ENCODE measurements around the gene CD34.
"Not testable (repeated sequence)": the region's sequence is repeated elsewhere in the genome, so short reads cannot be mapped to it uniquely, and the experiment has no call there.

CD34 gene

DNA sequence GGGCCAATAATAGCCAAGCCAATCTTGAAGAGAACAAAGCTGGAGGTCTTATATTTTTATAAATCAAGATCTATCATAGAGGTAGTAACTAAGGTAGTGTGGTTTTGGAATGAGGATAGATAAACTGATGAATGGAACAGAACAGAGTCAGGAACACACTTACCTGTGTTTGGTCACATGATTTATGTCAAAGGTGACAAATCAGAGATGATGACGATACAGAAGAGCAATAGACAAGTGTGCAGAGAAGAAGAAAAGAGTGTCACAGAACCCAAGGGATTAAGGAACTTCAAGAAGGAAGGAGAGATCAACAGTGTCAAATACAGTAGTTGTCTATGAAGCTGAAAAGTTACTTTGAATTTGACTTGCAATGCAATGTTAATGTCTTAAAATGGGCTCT is 16.1 kb upstream of the CD34 start:
- no peak for DNase-seq (ENCODE audit: low spot score)

DNA sequence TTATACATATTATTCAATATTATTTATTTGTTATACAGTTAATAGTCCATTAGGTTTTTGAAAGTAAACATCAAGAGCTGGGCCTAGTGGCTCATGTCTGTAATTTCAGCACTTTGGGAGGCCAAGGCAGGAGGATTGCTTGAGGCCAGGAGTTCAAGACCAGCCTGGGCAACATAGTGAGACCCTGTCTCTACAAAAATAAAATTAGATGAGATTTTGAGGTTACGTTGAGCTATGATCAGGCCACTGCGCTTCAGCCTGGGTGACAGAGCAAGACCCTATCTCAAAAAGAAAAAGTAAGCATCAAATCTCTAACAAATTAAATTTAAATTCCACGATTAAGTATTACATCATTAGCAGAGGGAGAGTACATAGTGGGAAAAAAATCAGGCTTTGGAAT is 15.0 kb upstream of the CD34 start:
- DNase-seq (ENCODE audit: low spot score), result not testable (repeated sequence)

DNA sequence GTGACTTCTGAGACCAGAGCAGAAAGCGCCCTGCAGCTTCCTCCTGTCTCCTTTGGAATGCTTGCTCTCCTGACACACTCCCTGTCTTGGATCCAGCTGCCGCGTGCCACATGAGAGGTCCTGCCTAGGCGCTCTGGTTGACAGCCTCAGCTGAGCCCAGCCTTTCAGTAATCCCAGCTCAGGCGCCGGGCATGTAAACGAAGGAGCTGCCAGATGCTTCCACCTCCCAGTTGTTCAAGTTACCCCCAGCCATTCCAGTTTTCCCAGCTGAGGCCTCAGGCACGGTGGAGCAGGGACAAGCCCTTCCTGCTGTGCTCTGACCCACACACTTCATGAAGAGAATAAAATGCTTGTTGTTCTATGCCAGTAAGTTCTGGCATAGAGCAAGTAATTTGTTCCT is 14.3 kb upstream of the CD34 start:
- peak; percentile 52 for DNase-seq (ENCODE audit: low spot score)

GRCh38 chr1:207923561-207923960 is 12.6 kb upstream of the CD34 start:
- no peak for DNase-seq (ENCODE audit: low spot score)

DNA sequence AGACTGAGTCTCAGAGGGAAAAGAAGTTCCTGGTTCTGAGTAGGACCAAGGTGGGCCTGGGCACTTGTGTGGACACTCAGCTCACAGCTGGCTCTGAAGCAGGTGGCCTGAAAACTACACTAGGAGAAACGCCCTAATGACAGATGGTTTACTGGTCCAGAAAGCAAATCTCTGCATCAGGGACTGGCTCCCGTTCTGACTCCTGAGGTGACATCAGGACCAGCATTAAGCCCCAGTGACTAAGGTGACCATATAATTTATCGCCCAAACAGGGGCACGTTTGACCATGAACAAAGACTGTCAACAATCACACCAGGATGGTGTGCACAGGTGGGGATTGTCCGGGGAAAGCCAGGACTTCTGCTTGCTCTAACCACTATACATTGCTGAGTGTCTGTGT is 12.2 kb upstream of the CD34 start:
- DNase-seq (ENCODE audit: low spot score), result no peak

DNA sequence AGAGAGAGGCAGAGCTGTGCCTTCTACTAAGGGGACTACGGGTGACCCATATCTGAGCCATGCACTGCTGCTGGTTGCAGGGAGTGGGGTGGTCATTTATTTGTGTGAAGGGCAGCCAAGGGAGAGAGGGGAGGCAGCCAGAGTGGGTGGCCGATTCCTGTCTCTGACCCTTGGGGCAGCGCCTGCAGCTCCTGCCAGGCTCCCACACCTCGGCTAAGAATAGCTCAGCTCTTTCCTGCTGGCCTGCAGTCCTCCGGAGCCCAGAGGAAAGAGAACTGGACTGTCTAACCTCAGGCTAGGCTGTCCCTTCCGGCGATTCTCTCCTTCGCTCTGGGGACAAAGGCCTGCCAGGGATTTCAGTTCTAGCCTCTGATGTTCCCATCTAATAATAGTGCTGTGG is 11.6 kb upstream of the CD34 start:
- no peak for DNase-seq (ENCODE audit: low spot score)

DNA sequence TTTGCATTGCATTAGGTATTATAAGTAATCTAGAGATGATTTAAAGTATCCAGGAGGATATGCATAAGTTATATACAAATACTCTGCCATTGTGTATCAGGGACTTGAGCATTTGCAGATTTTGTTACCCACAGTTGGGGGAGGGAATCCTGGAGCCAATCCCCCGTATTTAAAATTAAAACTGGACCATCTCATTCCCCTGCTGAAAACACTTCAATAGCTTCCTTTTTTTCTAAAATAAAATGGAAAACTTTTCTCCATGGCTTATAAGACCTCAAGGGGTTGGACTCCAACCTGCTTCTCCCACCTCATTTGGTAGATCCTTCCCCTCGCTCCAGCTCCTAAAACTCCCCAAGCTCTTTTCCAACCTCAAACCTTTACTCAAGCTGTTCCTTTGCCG is 10.4 kb upstream of the CD34 start:
- no peak for DNase-seq (ENCODE audit: low spot score)

GRCh38 chr1:207920444-207921021 is 9.6 kb upstream of the CD34 start:
- no peak for DNase-seq (ENCODE audit: low spot score)

- no peak for DNase-seq (ENCODE audit: low spot score)
These were observed 8.7 kb upstream of the CD34 start for GRCh38 chr1:207919523-207920170.

- DNase-seq (ENCODE audit: low spot score), result no peak
These were observed 7.7 kb upstream of the CD34 start for GRCh38 chr1:207918581-207918980.

- no peak for DNase-seq (ENCODE audit: low spot score)
These were observed 7.1 kb upstream of the CD34 start for GRCh38 chr1:207918011-207918410.

- DNase-seq (ENCODE audit: low spot score), result no peak
These were observed 6.2 kb upstream of the CD34 start for GRCh38 chr1:207917080-207917479.

DNA sequence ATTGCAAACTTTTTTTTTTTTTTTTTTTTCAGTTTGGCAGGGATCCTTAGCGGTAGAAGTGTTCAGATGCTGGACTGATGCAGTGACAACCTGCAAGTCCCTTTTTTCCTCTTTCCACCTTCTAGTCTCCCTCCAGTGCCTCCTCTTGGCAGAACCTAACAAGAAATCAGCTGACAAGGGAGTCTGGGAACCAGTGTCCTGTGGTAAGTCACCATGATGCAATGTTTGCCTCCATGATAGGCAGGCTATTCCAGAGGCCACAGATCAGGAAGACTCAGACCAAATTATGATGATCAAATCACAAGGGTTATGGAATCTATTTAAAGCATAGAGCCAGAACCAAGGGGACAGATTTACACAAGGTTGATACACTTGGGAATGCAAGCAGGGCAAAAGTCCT is 3.0 kb upstream of the CD34 start:
- DNase-seq (ENCODE audit: low spot score), result no peak

DNA sequence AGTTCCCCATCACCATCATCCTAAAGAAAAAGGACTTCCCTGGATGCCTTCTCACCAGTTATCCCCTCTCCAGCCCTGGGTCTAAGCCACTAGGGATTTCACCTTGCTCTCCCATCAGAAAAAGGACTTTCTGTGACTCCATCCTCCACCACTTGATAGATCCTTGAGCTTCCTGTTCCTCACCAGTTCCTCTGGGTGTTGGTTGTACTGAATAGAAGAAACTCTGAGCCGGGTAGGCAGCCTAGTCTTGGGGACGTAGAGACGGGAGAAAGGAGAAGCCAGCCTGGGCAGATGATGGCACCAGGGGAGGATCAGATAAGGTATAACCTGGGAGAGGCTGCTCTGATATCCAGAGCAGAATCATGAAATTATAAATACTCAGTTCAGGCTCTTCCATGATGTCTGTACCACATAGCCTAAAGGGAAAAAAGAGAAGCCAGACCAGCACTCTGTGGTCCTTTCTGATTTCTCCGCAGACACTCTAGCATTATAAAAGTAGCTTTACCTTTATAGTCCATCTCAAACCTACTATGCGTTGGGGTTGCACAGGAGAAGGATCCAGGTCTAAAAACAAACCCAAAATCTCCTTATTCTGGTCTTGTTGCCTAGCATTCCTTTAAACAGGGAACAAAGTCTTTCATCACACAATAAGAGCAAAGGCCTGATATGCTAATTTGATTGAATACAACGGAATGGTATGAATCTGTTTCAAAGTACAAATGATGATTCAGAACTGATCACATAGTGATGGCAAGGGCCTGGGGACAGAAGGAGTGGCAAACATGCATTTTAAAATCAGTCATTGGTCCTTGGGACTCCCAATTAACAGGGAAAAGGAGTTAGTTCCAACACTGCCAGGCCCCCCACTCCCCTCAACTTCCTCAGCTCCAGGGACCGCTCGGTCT is 1.2 kb upstream of the CD34 start:
- DNase-seq (ENCODE audit: low spot score), result no peak

DNA sequence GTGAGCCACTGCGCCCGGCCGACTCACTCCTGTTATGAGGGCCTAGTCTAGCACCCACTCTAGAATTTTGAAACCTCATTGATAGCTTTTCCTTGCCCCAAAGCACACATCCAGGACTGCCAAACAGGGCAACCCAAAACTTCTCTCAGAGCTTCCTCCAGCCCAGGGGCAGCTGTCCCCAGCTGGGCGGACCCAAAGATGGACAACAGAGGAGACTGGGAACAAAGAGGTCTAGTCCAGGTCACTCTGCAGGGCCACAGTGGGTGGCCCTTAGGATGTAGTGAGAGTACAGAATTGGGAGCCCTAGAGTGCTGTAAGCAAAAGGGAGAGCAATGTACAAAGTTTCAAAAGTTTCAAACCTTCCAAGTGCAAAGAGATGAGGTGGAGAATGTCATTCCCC is 1.2 kb downstream of the CD34 start:
- DNase-seq (ENCODE audit: low spot score), result no peak

- no peak for DNase-seq (ENCODE audit: low spot score)
These were observed 2.7 kb downstream of the CD34 start for GRCh38 chr1:207908107-207908734.

DNA sequence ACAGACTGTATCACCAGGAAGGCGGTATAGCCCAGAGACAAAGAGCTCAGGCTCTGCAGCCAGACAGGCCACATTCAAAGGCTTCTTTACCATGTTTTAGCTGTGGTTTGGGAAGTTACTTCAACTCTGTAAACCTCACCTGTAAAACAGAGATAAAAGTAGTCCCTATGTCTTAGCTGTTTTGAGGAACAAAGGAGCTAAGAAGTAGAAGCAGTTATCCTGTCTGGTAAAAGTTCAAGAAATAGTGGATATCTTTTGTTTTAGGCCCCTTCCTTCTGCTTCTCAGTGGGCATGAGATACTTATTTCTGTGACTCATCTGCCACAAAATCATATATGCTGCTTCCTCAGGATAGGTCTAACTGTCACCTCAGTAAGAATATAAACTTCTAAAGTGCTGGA is 6.5 kb downstream of the CD34 start:
- no peak for DNase-seq (ENCODE audit: low spot score)

GRCh38 chr1:207903767-207904166 is 7.2 kb downstream of the CD34 start:
- DNase-seq (ENCODE audit: low spot score), result no peak

DNA sequence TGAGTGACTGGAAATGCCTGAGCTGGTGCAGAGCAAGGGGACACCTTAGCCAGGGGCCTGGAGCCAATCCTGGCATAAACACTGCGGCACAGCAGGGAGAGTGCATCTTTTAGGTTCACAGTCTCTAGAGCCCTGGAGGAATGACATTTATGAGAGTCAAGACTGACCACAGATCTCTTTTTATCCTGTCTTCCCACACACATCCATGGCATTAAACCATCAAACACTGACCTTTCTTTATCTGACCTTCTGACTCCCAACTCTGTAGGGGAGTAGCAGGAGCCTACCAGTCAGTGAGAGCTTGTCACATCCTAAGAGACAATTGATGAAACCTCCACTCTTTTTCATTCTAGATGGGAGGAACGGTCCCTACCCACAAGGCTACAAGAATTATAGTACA is 7.9 kb downstream of the CD34 start:
- no peak for DNase-seq (ENCODE audit: low spot score)

DNA sequence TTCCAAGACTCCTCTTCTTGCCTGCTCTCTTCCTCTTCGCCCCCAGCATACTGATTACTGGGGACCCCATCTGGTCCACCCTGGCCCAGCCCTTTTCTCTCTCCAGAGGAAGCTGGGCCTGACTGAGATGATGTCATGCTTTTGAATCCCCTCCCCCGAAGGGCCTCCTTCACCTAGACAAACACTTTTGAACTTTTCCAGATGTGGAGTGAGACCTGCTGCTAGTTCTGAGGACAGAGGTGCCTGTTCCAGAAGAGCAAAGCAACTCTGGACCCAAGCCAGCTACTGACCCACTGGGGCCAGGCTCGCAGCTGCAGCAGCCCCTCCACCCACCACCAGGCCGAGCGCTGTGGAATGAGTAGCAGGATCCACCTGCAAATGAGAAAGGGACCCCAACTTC is 8.4 kb downstream of the CD34 start:
- DNase-seq (ENCODE audit: low spot score), result no peak

DNA sequence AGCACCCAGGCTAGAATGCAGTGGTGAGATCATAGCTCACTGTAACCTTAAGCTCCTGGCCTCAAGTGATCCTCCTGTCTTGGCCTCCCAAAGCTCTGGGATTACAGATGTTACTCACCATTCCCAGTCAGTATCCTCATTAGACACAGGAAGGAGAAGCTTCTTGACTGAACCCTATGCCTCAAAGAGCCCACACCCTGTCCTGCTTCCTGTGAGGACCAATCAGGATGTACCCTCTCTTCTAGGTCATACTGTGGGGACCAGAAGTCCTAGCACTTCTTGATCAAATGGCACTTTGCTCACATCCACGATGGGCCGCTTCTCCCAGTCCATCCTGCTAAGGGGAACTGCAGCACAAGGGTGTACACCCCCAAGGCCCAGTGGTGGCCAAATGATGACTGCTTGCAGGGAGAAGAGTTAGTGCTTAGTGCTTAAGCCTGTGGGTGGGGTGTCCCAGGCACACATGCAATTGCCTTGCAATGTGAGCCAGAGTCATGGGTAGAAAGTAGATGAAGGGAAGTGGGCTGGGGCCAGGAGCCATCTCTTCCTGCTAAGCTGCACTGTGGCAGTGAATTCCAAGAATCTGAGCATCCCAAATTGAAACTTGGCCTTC is 9.8 kb downstream of the CD34 start:
- DNase-seq (ENCODE audit: low spot score), result no peak

- no peak for DNase-seq (ENCODE audit: low spot score)
These were observed 12.1 kb downstream of the CD34 start for GRCh38 chr1:207898836-207899235.

Measured in iPS-NIHi11 (cell line).